Measurements from ENCODE around the gene PRSS2. TPM values are rescaled to one million over a fixed set of nuclear protein-coding genes. Genes with fewer than 3 reads are reported as not detected.
"Not testable (repeated sequence)": the region's sequence is repeated elsewhere in the genome, so short reads cannot be mapped to it uniquely, and the experiment has no call there.

PRSS2 gene
- total RNA-seq, 1 experiment from 2014 or later: 27.6 TPM

DNA sequence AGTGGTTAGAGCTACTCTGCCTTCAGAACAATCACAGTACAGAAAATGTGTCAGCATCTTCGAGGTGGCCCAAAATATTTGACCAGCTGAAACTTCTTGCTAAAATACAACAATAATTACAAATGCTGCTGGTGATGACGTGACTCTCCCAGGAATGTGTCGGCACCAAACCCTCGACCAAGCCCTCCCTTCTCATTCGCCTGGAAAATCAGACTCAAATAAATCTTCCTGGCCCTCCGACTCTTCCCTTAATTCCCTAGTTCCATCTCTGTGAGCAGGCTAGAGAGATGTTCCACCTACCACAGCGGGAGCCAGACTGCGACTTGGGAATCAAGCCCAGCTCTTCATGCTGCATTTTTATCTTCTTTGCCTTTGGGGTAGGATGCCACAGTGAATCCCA is 4.1 kb downstream of the PRSS2 start (continued):
- TF ChIP-seq, protein P1, sequence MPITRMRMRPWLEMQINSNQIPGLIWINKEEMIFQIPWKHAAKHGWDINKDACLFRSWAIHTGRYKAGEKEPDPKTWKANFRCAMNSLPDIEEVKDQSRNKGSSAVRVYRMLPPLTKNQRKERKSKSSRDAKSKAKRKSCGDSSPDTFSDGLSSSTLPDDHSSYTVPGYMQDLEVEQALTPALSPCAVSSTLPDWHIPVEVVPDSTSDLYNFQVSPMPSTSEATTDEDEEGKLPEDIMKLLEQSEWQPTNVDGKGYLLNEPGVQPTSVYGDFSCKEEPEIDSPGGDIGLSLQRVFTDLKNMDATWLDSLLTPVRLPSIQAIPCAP (CRISPR knock-in tag; IDR thresholded peaks at IDR 0.05): no peak
- no peak for TF ChIP-seq TP53 (CRISPR knock-in tag; IDR thresholded peaks at IDR 0.05)

DNA sequence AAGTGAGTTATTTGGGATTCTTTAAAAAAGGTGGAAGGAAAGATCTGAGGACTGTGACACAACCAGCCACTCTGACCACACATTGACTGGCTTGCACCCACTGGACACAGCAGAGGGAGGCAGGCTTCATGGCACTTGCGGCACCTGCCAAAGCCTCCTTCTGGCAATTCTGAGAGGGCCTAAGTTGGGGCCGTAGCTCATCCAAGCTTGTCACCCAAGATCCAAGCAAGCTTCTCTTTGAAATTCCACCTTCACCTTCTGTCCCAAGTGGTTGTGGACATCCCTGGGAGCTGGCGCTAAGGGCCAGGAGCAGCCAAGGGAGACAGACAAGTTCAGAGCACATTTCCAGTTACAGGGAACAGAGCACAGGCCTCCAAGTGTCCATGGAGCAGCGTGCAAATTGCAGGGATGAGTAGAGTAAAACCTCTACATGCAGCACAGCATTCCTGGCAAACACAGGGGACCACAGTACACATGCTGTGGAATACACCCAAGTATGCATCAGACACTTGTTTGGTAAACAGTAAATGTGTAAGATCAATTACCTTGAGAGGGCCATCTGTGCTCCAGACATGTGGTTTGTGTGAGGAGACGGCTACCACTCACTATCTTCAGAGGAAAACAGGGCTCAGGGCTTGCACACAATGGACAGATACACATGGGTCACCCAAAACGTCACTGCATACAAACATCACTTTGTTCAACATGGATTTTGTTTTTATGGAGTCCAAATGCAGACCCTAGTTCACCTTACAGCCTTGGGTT is 4.8 kb downstream of the PRSS2 start:
- H3K36me3 Mint-ChIP-seq; DNase-seq (ENCODE audit: low spot score); ATAC-seq; POLR2A ChIA-PET; H3K4me1 Mint-ChIP-seq; H3K27me3 Mint-ChIP-seq (ENCODE audit: low read depth); H3K4me3 Mint-ChIP-seq; H3K27ac Mint-ChIP-seq: not testable (repeated sequence)
- CTCF ChIA-PET: interaction anchor here (1.0 kb wide), 1 partner anchor 143 kb away, joined by 3 read pairs; no protein-coding TSS in a partner anchor
- peaks cover 13% of the 10 kb centered on the region for H3K9me3 Mint-ChIP-seq

DNA sequence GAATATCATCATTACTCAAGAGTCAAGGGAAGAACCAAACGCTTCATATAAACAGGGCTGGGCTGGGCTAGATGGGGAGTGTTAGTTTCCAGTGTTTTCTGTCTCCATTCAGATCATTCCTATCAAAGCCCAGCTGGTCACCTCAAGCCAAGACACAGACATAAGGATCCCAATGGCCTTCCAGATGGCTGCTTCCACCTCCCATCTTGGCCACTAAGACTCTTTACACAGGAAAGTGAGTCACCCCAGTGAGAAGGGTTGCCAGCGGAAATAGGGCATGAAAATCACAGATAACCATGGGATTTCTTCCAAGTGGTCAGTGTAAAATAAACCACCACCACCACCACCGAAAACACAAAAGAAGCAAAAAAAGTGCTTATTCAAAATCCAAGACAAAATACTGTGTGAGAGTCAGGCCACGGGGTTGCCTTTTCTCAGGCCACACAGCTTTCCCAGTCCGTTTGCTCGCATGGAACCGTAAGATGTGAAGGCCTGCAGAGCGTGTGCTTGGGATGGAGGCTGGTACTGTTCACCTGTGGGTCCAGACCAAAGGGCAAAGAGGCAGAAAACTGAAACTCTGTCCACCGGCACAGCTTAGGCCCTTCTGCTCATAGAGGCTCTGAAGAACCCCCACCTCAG is 5.6 kb downstream of the PRSS2 start:
- no peaks in the 10 kb centered on the region for H3K36me3 Mint-ChIP-seq
- H3K4me3 Mint-ChIP-seq: no peak overlapping the region
- CTCF ChIA-PET: no interaction called here
- no peak for DNase-seq (ENCODE audit: low spot score)
- H3K27me3 Mint-ChIP-seq (ENCODE audit: low read depth): no peaks in the 10 kb centered on the region; the same call in 1 of the 2 replicates
- H3K27ac Mint-ChIP-seq: no peak overlapping the region
- TF ChIP-seq CREB1 (CRISPR knock-in tag; IDR thresholded peaks at IDR 0.05): no peak
- TF ChIP-seq GRHL2 (CRISPR knock-in tag; IDR thresholded peaks at IDR 0.05; ENCODE audit: insufficient replicate concordance, severe bottlenecking): no peak
- TF ChIP-seq CREM (CRISPR knock-in tag; IDR thresholded peaks at IDR 0.05): no peak
- TF ChIP-seq HMGA2 (CRISPR knock-in tag; IDR thresholded peaks at IDR 0.05): no peak
- ATAC-seq: no peak
- H3K9me3 Mint-ChIP-seq: peaks cover 13% of the 10 kb centered on the region
- POLR2A ChIA-PET: no interaction called here
- peaks cover 5% of the 10 kb centered on the region; the same call in 1 of the 2 replicates for H3K4me1 Mint-ChIP-seq

DNA sequence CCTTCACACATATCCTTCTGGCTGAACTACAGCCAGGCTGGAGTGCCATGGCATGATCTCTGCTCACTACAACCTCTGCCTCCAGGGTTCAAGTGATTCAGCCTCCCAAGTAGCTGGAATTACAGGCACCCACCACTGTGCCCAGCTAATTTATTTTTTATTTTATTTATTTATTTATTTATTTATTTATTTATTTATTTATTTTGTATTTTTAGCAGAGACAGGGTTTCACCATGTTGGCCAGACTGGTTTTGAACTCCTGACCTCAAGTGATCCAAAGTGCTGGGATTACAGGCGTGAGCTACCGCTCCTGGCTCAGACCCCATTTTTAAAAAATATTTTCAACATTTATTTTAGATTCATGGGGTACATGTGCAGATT is 6.1 kb downstream of the PRSS2 start:
- CTCF ChIA-PET; H3K36me3 Mint-ChIP-seq; H3K4me3 Mint-ChIP-seq; H3K4me1 Mint-ChIP-seq; H3K27me3 Mint-ChIP-seq (ENCODE audit: low read depth); DNase-seq (ENCODE audit: low spot score); H3K27ac Mint-ChIP-seq; ATAC-seq; POLR2A ChIA-PET: not testable (repeated sequence)
- peaks cover 13% of the 10 kb centered on the region for H3K9me3 Mint-ChIP-seq
- TF ChIP-seq HMGA2 (CRISPR knock-in tag; IDR thresholded peaks at IDR 0.05): peak; percentile 54; the same call in 1 of the 2 replicates

DNA sequence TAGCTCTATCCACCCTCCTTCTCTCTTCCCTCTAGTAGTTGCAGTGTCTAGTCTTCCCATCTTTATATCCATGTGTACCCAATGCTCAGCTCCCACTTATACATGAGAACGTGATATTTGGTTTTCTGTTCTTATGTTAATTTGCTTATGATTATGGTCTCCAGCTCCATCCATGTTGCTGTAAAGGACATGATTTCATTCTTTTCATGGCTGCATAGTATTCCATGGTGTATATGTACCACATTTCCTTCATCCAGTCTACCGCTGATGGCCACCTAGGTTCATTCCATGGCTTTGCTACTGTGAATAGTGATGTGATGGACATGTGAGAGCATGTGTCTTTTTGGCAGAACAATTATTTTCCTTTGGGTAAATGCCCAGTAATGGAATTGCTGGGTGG is 6.5 kb downstream of the PRSS2 start:
- H3K36me3 Mint-ChIP-seq: no peaks in the 10 kb centered on the region
- ChIA-PET POLR2A (no interaction called here), CTCF (interaction anchor here (1.2 to 2.0 kb wide), 2 partner anchors 34 to 190 kb away, joined by 3 to 8 read pairs; no protein-coding TSS in a partner anchor)
- TF ChIP-seq, protein P2, sequence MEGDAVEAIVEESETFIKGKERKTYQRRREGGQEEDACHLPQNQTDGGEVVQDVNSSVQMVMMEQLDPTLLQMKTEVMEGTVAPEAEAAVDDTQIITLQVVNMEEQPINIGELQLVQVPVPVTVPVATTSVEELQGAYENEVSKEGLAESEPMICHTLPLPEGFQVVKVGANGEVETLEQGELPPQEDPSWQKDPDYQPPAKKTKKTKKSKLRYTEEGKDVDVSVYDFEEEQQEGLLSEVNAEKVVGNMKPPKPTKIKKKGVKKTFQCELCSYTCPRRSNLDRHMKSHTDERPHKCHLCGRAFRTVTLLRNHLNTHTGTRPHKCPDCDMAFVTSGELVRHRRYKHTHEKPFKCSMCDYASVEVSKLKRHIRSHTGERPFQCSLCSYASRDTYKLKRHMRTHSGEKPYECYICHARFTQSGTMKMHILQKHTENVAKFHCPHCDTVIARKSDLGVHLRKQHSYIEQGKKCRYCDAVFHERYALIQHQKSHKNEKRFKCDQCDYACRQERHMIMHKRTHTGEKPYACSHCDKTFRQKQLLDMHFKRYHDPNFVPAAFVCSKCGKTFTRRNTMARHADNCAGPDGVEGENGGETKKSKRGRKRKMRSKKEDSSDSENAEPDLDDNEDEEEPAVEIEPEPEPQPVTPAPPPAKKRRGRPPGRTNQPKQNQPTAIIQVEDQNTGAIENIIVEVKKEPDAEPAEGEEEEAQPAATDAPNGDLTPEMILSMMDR (IDR thresholded peaks at IDR 0.05): no peak
- no peak for TF ChIP-seq ZNF396 (CRISPR knock-in tag; IDR thresholded peaks at IDR 0.05; ENCODE audit: borderline replicate concordance)
- TF ChIP-seq E2F5 (CRISPR knock-in tag; IDR thresholded peaks at IDR 0.05): no peak
- TF ChIP-seq NR3C1 (CRISPR knock-in tag; conservative IDR thresholded peaks at IDR 0.05; ENCODE audit: low read depth): no peak
- no peak for TF ChIP-seq GTF2I (CRISPR knock-in tag; conservative IDR thresholded peaks at IDR 0.05)
- TF ChIP-seq CREM (CRISPR knock-in tag; IDR thresholded peaks at IDR 0.05): no peak
- TF ChIP-seq, protein P3, sequence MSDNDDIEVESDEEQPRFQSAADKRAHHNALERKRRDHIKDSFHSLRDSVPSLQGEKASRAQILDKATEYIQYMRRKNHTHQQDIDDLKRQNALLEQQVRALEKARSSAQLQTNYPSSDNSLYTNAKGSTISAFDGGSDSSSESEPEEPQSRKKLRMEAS (CRISPR knock-in tag; IDR thresholded peaks at IDR 0.05): no peak
- TF ChIP-seq ZNF317 (CRISPR knock-in tag; IDR thresholded peaks at IDR 0.05; ENCODE audit: borderline replicate concordance, low read depth): no peak
- no peaks in the 10 kb centered on the region; the same call in 1 of the 2 replicates for H3K4me1 Mint-ChIP-seq
- H3K27me3 Mint-ChIP-seq (ENCODE audit: low read depth): peaks cover 1% of the 10 kb centered on the region; the same call in 1 of the 2 replicates
- ATAC-seq: no peak
- H3K4me3 Mint-ChIP-seq: no peak overlapping the region
- H3K27ac Mint-ChIP-seq: no peak overlapping the region
- H3K9me3 Mint-ChIP-seq: peaks cover 13% of the 10 kb centered on the region
- DNase-seq (ENCODE audit: low spot score): no peak
